GM18519 (cell line): ENCODE data around the gene NBPF3.
"Not testable (repeated sequence)": the region's sequence is repeated elsewhere in the genome, so short reads cannot be mapped to it uniquely, and the experiment has no call there.

Experiments used
- ATAC-seq: cut with Tn5 transposase; IDR thresholded peaks from one replicate; pipeline ENCODE4 v1.9.1; 2021; ENCODE audit warnings: mild to moderate bottlenecking, moderate library complexity; ENCODE audit not compliant: unreplicated experiment, low FRiP score

NBPF3 gene

GRCh38 chr1:21436488-21437340 is 3.2 kb upstream of the NBPF3 start:
- no peak for ATAC-seq

DNA sequence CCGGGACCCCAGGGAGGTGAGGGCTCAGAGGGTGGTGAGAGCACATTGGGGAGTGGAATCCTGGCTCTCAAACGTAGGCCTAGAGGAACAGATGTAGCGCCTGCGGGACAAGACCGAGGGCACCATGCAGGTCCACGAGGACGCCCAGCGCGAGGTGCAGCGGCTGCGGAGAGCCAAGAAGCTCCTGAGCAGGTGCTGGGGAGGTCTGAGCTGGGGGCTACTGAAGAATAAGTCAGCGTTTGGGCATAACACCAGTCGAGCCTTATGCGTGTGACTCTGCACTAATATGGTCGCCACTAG is 2.6 kb upstream of the NBPF3 start:
- ATAC-seq = no peak

- not testable (repeated sequence) for ATAC-seq
Observed at GRCh38 chr1:21438646-21439312, 1.2 kb upstream of the NBPF3 start.

DNA sequence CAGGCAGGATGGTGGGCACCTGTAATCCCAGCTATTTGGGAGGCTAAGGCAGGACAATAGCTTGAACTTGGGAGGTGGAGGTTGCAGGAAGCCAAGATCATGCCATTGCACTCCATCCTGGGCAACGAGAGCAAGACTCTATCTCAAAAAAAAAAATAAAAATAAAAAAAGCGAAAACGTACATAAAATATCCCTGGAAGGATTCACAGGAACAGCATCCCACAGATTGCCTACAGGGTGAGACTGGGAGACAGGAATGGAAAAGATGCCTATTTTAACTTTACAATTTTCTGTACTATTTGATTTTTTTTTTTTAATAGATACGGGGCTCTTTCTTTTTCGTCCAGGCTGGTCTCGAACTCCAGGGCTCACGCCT is 604 bp upstream of the NBPF3 start:
- ATAC-seq = no peak

- not testable (repeated sequence) for ATAC-seq
Observed at GRCh38 chr1:21440630-21441125, 741 bp downstream of the NBPF3 start.

- not testable (repeated sequence) for ATAC-seq
Observed at GRCh38 chr1:21446647-21447046, 6.7 kb downstream of the NBPF3 start.

GRCh38 chr1:21447311-21447710 is 7.4 kb downstream of the NBPF3 start:
- ATAC-seq = no peak

DNA sequence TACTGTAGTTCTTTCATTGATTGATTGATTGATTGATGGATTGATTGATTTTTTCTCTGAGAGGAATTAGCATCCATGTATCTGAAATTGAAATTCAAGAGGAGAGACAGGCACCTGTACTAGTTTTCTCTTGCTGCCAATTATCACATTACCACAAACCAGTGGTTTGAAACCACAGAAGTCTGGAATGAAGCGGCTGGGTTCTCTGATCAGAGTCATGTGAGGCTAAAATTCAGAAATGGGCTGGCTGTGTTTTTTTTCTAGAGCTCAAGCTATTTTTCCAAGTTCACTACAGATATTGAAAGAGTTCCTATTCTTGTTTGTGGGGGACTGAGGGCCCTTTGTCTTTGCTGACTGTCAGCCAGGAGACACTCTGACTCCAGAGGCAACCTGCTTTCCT is 10.0 kb downstream of the NBPF3 start:
- no peak for ATAC-seq

DNA sequence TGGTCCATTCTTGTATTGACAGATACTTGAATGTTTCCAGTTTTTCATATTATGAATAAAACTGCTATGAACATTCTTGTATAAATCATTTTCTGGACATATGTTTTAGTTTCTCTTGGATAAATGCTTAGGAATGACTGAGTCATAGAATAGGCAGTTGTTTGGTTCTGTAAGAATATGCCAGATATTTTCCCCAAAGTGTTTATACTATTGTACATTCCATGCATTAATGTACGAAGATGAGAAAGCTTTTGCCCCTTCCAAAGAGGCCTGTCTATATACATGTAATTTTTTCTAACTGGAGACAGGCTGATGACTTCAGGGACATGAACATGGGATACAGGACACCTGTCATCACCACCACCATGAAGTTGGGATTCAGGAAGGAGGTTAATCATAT is 11.3 kb downstream of the NBPF3 start:
- ATAC-seq = no peak

DNA sequence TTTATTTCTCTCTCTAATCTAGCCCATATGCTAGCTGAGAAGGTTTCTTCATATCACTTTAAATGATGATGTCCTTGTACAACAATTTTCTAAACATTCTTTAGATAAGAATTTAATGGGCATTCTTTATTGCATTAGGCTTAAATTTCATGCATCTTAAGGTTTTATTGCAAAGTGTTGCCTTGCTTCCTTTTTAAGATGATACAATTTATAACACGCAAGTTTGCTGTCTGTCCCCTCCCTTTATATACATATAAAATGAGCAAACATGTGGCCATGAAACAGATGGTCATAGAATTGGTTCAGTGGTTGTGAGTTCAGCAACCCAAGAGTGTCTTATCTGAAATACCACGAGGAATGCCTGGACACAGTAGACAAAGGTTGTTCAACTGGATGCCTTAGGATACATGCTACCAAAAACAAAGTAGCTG is 12.1 kb downstream of the NBPF3 start:
- no peak for ATAC-seq

GRCh38 chr1:21453964-21454614 is 14.2 kb downstream of the NBPF3 start:
- not testable (repeated sequence) for ATAC-seq

DNA sequence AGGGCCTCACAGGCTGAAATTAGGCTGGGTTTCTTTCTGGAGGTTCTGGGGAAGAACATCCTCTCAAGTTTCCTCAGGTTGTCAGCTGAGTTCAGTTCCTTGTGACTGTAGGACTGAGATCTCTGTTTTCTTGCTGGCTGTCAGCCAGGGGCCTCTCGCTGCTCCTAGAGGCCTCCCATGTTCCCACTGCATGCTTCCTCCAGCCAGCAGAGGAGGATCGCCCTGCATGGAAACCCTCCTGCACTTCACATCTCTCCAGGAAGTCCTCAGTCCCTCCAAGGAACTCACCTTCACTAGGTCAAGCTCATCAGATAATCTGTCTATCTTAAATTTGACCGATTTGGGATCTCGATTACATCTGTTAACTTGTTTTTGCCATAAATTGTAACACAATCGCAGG is 15.0 kb downstream of the NBPF3 start:
- not testable (repeated sequence) for ATAC-seq

DNA sequence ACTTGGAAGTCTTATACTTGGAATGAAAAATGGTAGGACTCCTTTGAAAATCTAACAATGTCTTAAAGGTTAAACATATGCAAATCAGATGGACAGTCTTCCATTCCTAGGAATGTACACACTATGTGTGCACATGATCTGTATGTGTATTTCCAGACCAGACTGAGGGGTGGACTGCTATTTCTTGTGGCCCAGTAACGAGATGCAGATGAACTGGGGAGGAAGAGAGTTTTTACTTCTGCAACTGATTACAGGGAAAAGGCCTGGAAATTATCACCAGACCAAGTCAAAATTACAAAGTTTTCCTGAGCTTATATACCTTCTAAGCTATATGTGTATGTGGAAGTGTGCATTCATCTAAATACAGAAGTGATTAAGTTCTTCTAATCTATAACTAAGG is 17.7 kb downstream of the NBPF3 start:
- ATAC-seq = no peak

- ATAC-seq = not testable (repeated sequence)
Observed at GRCh38 chr1:21465127-21465526, 25.2 kb downstream of the NBPF3 start.

DNA sequence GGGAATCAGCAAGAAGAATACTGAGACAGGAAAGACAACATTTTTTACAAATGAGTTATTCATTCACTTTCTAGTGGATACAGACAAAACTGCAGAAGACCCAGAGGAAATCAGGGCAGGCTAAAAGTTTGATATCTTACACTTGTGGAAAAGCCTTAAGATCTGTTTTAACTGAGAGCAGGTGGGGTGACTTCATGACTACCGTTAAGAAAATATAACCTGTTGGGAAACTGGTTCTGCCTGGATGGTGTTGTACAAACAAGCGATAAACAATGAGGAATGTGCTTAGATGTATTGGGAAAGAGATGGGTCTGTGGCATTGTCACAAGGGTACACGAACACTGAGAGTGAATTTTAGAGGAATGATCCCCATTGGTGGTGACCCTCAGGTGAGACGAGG is 28.0 kb downstream of the NBPF3 start:
- ATAC-seq = not testable (repeated sequence)

DNA sequence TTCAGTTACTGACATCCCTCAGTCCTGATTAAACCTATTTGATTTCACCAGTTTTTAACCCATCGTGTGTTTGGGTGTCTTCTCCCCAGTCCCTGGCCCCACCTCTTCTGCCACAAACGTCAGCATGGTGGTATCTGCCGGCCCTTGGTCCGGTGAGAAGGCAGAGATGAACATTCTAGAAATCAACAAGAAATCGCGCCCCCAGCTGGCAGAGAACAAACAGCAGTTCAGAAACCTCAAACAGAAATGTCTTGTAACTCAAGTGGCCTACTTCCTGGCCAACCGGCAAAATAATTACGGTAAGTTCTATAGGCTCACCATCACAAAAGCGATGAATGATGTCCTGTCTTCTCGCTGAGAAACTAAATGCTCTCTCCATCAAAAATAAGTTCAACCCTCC is 28.7 kb downstream of the NBPF3 start:
- no peak for ATAC-seq

DNA sequence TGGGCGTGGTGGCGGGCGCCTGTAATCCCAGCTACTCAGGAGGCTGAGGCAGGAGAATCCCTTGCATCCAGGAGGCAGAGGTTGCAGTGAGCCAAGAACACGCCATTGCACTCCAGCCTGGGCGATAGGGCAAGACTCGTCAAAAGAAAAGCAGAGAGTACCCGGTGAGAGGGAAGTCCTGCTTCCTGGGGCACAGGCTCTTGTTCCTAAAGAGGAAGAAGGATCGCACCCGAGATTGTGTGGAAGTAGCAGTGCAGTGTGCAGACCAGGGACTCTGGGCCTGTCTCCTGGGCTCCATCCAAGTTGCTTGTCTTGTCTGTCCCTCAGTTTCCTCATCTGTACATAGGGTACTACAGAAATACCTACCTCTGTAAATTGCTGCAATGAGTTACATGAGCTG is 29.6 kb downstream of the NBPF3 start:
- no peak for ATAC-seq

DNA sequence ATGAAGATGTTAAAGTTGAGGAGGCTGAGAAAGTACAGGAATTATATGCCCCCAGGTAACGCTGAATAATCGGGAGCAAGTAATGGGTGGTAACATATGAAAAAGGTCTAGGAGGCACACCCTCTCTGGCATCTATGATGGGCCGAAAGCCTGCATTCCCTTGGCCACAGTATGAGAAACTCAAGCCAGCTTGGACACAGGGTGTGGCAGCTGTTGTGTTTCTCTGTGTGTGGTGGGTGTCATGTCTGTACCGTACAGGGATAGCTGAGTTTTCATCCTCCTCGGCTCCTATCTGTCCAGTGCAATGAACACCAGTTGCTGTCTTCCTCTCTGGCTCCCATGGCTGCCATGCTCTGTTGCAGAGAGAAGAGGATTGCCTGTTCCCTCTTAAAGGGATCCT is 32.9 kb downstream of the NBPF3 start:
- no peak for ATAC-seq

DNA sequence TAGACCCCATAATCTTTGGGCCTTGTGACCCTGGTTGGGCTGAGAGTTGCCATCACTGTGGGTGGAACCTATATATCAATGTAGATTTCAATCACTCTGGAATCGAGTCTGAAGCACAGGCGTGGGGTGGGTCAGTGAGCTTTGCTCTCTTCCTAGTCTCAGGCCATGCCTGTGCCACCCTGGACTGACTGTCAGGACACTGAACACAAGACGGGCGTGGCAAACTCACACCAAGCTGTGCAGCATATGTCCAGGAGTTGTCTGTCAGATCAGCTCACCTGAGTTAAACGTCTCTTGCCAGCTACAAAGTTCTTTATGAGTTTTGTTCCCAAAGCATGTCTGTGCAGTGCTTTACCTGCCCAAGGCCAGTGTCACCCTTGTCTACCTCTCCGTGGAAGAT is 38.4 kb downstream of the NBPF3 start:
- no peak for ATAC-seq

- not testable (repeated sequence) for ATAC-seq
Observed at GRCh38 chr1:21483881-21484280, 43.9 kb downstream of the NBPF3 start.

- no peak for ATAC-seq
Observed at GRCh38 chr1:21489146-21489545, 49.2 kb downstream of the NBPF3 start.
